DOHH2 (cell line): ENCODE data around the gene CAPN2.

Source experiments
- H3F3A ChIP-seq: fragments of 200-600 bp; sonication (generic), shearing (Covaris generic); 2 replicates; pipeline ENCODE4 v1.6.0; 2016; ENCODE audit warnings: antibody characterized with exemption, mild to moderate bottlenecking; ENCODE audit not compliant: control insufficient read depth, insufficient read depth
- H3K27ac ChIP-seq: fragments of 200-600 bp; sonication (generic); 2 replicates; pipeline ENCODE4 v1.5.1; 2014; ENCODE audit warnings: low read depth, mild to moderate bottlenecking, low read length, moderate library complexity
- H3K27me3 ChIP-seq: fragments of 200-600 bp; sonication (generic); 2 replicates; pipeline ENCODE4 v1.6.1; 2014; ENCODE audit warnings: mild to moderate bottlenecking, low read length, mixed read lengths; ENCODE audit not compliant: control insufficient read depth
- H3K36me3 ChIP-seq: fragments of 200-600 bp; sonication (generic); 2 replicates; pipeline ENCODE4 v1.6.1; 2014; ENCODE audit warnings: mild to moderate bottlenecking, low read length, moderate library complexity, mixed read lengths; ENCODE audit not compliant: control insufficient read depth
- H3K4me1 ChIP-seq: fragments of 200-600 bp; sonication (generic); 2 replicates; pipeline ENCODE4 v1.6.1; 2014; ENCODE audit warnings: mild to moderate bottlenecking, low read length, mixed read lengths; ENCODE audit not compliant: control insufficient read depth
- H3K4me2 ChIP-seq: fragments of 200-600 bp; sonication (generic); 2 replicates; pipeline ENCODE4 v1.6.0; 2014; ENCODE audit warnings: mild to moderate bottlenecking, low read length, moderate library complexity
- H3K4me3 ChIP-seq: fragments of 200-600 bp; sonication (generic); 2 replicates; pipeline ENCODE4 v1.5.1; 2014; ENCODE audit warnings: mild to moderate bottlenecking, low read length, mixed read lengths
- H3K79me2 ChIP-seq: fragments of 200-600 bp; sonication (generic); 2 replicates; pipeline ENCODE4 v1.6.1; 2014; ENCODE audit warnings: mild to moderate bottlenecking, low read length, mixed read lengths; ENCODE audit not compliant: control insufficient read depth
- H3K9me2 ChIP-seq: fragments of 200-600 bp; sonication (generic); replicated peaks from 2 replicates; pipeline ENCODE4 v1.6.1; 2014; ENCODE audit warnings: mild to moderate bottlenecking, low read length, mixed read lengths; ENCODE audit not compliant: control insufficient read depth
- H3K9me3 ChIP-seq: fragments of 200-600 bp; sonication (generic); 2 replicates; pipeline ENCODE4 v1.6.1; 2014; ENCODE audit warnings: antibody characterized with exemption, low read length, mixed read lengths; ENCODE audit not compliant: control insufficient read depth, insufficient read depth
- H4K20me1 ChIP-seq: fragments of 200-600 bp; sonication (generic); 2 replicates; pipeline ENCODE4 v1.6.0; 2014; ENCODE audit warnings: low read depth, mild to moderate bottlenecking, antibody characterized with exemption, low read length, moderate library complexity; ENCODE audit not compliant: control insufficient read depth, insufficient read depth
- EZH2phosphoT487 ChIP-seq: fragments of 200-600 bp; sonication (generic); IDR thresholded peaks from 2 replicates; pipeline ENCODE4 v1.6.1; 2017; ENCODE audit warnings: borderline replicate concordance, mild to moderate bottlenecking, antibody characterized with exemption, low read length, moderate library complexity, mixed read lengths
- TF ChIP-seq, protein P1 (sequence below): fragments of 200-600 bp; sonication (generic); IDR thresholded peaks from one replicate; pipeline ENCODE4 v1.5.1; 2014; ENCODE audit warnings: antibody characterized with exemption, mild to moderate bottlenecking, low read depth, low read length; ENCODE audit not compliant: poor library complexity, severe bottlenecking

CAPN2 gene

DNA sequence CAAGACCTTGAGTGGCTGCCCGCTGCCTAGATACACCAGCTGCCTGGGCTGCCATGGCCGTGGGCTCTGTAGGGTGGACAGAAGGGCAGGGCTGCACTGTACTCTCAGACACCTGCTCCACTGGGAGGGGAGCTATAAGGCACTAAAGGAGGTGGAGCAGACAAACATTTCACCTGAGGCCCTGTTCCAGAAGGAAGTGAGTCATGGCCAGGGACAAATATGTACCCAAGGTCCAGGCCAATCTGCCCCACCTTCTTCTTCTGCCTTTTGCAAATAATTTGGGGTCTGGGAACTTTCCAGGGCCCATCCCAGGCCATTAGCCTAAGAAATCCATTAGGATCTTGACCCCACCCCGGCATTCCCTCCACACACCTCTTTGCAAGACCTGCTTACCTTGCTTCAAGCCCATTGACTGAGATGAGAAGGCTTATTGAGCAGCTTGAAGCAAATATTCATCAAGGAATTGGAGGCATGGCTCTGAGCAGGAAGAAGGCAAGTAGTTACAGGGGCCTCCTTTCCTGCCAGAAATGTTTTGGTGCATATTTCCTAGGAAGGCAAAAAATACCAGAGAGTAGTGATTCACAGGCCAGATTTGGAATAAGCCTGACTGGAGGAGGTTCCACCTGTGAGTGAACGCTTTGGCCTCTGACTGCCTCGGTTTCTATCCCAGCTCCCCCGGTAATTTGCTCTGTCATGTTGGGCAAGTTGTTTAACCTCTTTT lies 46.6 kb upstream of the CAPN2 start, which contains the start of gene CAPN8:
Gene CAPN8 (minus strand): TSS at position 110 of the 721 bp plus-strand sequence. CDS start 55 bp downstream, at position 55.
- Histone ChIP-seq H4K20me1 (no peaks in the 10 kb centered on the region), H3K4me3 (no peak within 1 kb of the TSS), H3F3A (no peaks in the 10 kb centered on the region), H3K9me2 (no peaks in the 10 kb centered on the region), H3K4me1 (no peaks in the 10 kb centered on the region), H3K27ac (no peak within 1 kb of the TSS), H3K79me2 (no peaks in the 10 kb centered on the region), H3K9me3 (no peaks in the 10 kb centered on the region), H3K4me2 (no peak within 1 kb of the TSS), H3K36me3 (no peaks in the 10 kb centered on the region), H3K27me3 (no peaks in the 10 kb centered on the region; the same call in 1 of the 2 replicates)
- TF ChIP-seq, protein P1, sequence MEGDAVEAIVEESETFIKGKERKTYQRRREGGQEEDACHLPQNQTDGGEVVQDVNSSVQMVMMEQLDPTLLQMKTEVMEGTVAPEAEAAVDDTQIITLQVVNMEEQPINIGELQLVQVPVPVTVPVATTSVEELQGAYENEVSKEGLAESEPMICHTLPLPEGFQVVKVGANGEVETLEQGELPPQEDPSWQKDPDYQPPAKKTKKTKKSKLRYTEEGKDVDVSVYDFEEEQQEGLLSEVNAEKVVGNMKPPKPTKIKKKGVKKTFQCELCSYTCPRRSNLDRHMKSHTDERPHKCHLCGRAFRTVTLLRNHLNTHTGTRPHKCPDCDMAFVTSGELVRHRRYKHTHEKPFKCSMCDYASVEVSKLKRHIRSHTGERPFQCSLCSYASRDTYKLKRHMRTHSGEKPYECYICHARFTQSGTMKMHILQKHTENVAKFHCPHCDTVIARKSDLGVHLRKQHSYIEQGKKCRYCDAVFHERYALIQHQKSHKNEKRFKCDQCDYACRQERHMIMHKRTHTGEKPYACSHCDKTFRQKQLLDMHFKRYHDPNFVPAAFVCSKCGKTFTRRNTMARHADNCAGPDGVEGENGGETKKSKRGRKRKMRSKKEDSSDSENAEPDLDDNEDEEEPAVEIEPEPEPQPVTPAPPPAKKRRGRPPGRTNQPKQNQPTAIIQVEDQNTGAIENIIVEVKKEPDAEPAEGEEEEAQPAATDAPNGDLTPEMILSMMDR, result no peak
- no peak for TF ChIP-seq EZH2phosphoT487

DNA sequence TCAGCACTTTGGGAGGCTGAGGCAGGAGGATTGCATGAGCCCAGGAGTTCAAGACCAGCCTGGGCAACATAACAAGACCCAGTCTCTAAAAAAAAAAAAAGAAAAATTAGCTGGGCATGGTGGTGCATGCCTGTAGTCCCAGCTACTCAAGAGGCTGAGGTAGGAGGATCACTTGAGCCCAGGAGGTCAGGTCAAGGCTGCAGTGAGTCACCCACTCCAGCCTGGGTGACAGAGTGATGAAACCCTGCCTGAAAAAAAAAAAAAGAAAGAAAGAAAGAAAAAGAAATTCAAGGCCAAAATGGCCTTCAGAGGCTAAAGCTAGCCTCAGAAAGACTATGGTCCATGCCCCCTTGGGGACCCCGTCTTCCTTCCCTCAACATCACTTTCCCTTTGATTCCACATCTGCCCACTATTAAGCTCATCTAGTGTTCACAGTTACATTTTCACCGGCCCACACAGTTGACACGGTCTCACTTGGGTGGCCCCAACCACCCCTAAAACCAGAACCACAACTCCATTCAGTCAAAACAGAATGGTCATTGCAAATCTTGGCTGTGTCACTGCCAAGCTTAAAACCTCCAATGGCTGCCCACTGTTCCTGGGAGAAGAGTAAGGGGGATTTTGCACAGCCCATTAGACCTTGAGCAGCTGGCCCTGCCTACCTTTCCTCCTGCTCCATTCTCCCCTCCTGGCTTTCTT lies 44.7 kb upstream of the CAPN2 start:
- no peaks in the 10 kb centered on the region for H3K79me2 ChIP-seq
- H3F3A ChIP-seq, result no peaks in the 10 kb centered on the region
- no peaks in the 10 kb centered on the region for H3K4me1 ChIP-seq
- H3K27ac ChIP-seq, result no peak overlapping the region
- H3K4me3 ChIP-seq, result no peak overlapping the region
- no peaks in the 10 kb centered on the region for H3K9me2 ChIP-seq
- no peak overlapping the region for H3K4me2 ChIP-seq
- no peaks in the 10 kb centered on the region for H3K9me3 ChIP-seq
- no peaks in the 10 kb centered on the region; the same call in 1 of the 2 replicates for H3K27me3 ChIP-seq
- H4K20me1 ChIP-seq, result no peaks in the 10 kb centered on the region
- TF ChIP-seq, protein P1, result no peak
- TF ChIP-seq EZH2phosphoT487, result no peak
- H3K36me3 ChIP-seq, result no peaks in the 10 kb centered on the region

DNA sequence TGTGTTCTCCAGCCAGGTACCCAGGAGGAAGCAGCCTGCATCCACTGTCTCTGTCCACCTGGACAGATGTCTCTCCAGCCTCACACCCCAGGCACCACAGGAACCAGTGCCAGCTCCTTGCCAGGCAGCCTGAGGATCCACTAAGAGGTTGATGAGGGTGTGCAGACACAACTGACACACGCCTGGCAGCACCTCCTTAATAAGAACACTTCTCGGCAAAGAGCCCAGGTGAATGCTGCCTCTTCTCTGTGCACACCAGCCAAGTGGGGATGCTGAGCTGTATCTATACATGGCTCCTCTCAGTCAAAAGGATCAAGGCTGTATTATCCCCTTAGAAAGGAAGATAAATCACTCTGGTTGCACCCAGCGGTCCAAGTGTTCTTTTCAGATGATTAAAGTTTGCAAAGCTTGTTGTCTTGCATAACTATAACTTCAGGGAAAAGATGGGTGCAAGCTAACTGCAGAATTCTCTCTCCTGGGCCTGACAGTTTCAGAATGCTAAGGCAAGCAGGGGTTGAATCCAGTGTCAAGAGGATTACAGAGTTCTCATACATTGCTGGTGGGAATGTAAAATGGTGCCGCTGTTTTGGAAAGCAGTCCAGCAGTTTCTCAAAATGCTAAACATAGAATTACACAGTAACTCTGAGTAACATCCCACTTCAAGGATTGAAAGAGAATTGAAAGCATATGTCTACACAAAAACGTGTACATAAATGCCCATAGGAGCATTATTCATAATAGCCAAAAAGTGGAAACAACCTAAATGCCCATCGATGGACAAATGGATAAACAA lies 43.1 kb upstream of the CAPN2 start:
- Histone ChIP-seq H3K27me3 (no peaks in the 10 kb centered on the region; the same call in 1 of the 2 replicates), H3K4me1 (no peaks in the 10 kb centered on the region), H3K9me3 (peaks cover 4% of the 10 kb centered on the region; the same call in 1 of the 2 replicates), H3F3A (no peaks in the 10 kb centered on the region), H4K20me1 (no peaks in the 10 kb centered on the region), H3K79me2 (no peaks in the 10 kb centered on the region), H3K9me2 (no peaks in the 10 kb centered on the region), H3K4me2 (no peak overlapping the region), H3K27ac (no peak overlapping the region), H3K4me3 (no peak overlapping the region), H3K36me3 (no peaks in the 10 kb centered on the region)
- no peak for TF ChIP-seq EZH2phosphoT487
- TF ChIP-seq, protein P1, result no peak
